Tibial artery (tissue), 4 donors: ENCODE results near the gene TMEM247.
"Not testable (repeated sequence)": the region's sequence is repeated elsewhere in the genome, so short reads cannot be mapped to it uniquely, and the experiment has no call there.

Source experiments
- DNase-seq, 2 donors: peaks; one replicate each; pipeline ENCODE4 v3.0.0-alpha.2; 2019
- H3K27ac ChIP-seq, 2 donors: fragments of 200-600 bp; sonication (generic) in 1 of 2; 1 replicate in 1 of 2; 2 replicates in 1 of 2; pipeline ENCODE4 v1.5.1; 2018 to 2019; ENCODE audit warnings: mild to moderate bottlenecking in 1 of 2
- H3K27me3 ChIP-seq, 2 donors: fragments of 200-600 bp; sonication (generic) in 1 of 2; one replicate each; pipeline versions ENCODE4 v1.5.1 to v1.6.0; 2016 to 2019
- H3K36me3 ChIP-seq, 3 donors: fragments of 200-600 bp; sonication (generic) in 2 of 3; one replicate each; pipeline ENCODE4 v1.5.1; 2016 to 2019; ENCODE audit warnings: mild to moderate bottlenecking in 2 of 3
- H3K4me1 ChIP-seq, 4 donors: fragments of 200-600 bp; sonication (generic) in 2 of 4; 1 replicate in 3 of 4; 2 replicates in 1 of 4; pipeline ENCODE4 v1.5.1; 2016 to 2019
- H3K4me3 ChIP-seq, 2 donors: fragments of 200-600 bp; sonication (generic) in 1 of 2; 1 replicate in 1 of 2; 2 replicates in 1 of 2; pipeline ENCODE4 v1.5.1; 2018 to 2019; ENCODE audit warnings: mild to moderate bottlenecking in 2 of 2
- H3K9me3 ChIP-seq, 3 donors: fragments of 200-600 bp; sonication (generic) in 1 of 3; one replicate each; pipeline ENCODE4 v1.5.1; 2016 to 2019
- CTCF ChIP-seq, 2 experiments: fragments of 200-600 bp in 1 of 2; fragments of 450-650 bp in 1 of 2; IDR thresholded peaks; one replicate each; pipeline ENCODE4 v1.5.1; 2017 to 2019; ENCODE audit warnings: antibody characterized with exemption in 2 of 2, mild to moderate bottlenecking in 1 of 2, moderate library complexity in 1 of 2
- intact Hi-C: fragments of 100-400 bp; cut with DNase I; formaldehyde crosslinking; loops from one replicate; pipeline ENCODE4 v1.15.0; 2023; ENCODE audit warnings: low total_unique reads

The TMEM247 gene

GRCh38 chr2:46471697-46472096 lies 7.7 kb upstream of the TMEM247 start:
- Histone ChIP-seq H3K4me3 (no peak overlapping the region), H3K36me3 (no peaks in the 10 kb centered on the region), H3K27me3 (no peaks in the 10 kb centered on the region), H3K9me3 (no peaks in the 10 kb centered on the region), H3K4me1 (no peaks in the 10 kb centered on the region), H3K27ac (no peak overlapping the region)
- intact Hi-C loops: no loop called here
- TF ChIP-seq CTCF (IDR thresholded peaks at IDR 0.05): no peak
- no peak for DNase-seq

GRCh38 chr2:46472165-46472564 lies 7.2 kb upstream of the TMEM247 start:
- DNase-seq, intact Hi-C loops, H3K4me1 ChIP-seq, H3K27ac ChIP-seq, H3K4me3 ChIP-seq, H3K27me3 ChIP-seq, H3K36me3 ChIP-seq, H3K9me3 ChIP-seq: not testable (repeated sequence)

GRCh38 chr2:46477462-46477861 lies 1.9 kb upstream of the TMEM247 start:
- H3K9me3 ChIP-seq, H3K36me3 ChIP-seq, H3K27me3 ChIP-seq, H3K27ac ChIP-seq, H3K4me3 ChIP-seq, intact Hi-C loops, H3K4me1 ChIP-seq, DNase-seq: not testable (repeated sequence)

- Histone ChIP-seq H3K4me1 (no peaks in the 10 kb centered on the region), H3K4me3 (no peak overlapping the region), H3K9me3 (no peaks in the 10 kb centered on the region), H3K27ac (no peak overlapping the region), H3K36me3 (no peaks in the 10 kb centered on the region), H3K27me3 (peaks cover 0 to 5% of the 10 kb centered on the region in 2 donors)
- DNase-seq: no peak
- no peak for TF ChIP-seq CTCF (IDR thresholded peaks at IDR 0.05)
- intact Hi-C loops: no loop called here
Observed at GRCh38 chr2:46477925-46478324, 1.4 kb upstream of the TMEM247 start.

- intact Hi-C loops: no loop called here
- DNase-seq: no peak
- Histone ChIP-seq H3K36me3 (no peaks in the 10 kb centered on the region), H3K4me1 (no peaks in the 10 kb centered on the region), H3K4me3 (no peak overlapping the region), H3K9me3 (no peaks in the 10 kb centered on the region), H3K27ac (no peak overlapping the region), H3K27me3 (peaks cover 0 to 5% of the 10 kb centered on the region in 2 donors)
- no peak for TF ChIP-seq CTCF (IDR thresholded peaks at IDR 0.05)
Observed at GRCh38 chr2:46480562-46480961, 1.2 kb downstream of the TMEM247 start.

- intact Hi-C loops: no loop called here
- no peak for TF ChIP-seq CTCF (IDR thresholded peaks at IDR 0.05)
Observed at GRCh38 chr2:46481198-46482193, 2.1 kb downstream of the TMEM247 start.

More at GRCh38 chr2:46481198-46482193, 2.1 kb downstream of the TMEM247 start:
- no peaks in the 10 kb centered on the region for H3K36me3 ChIP-seq
- H3K4me3 ChIP-seq: no peak overlapping the region
- no peaks in the 10 kb centered on the region for H3K9me3 ChIP-seq
- no peak for DNase-seq
- H3K27me3 ChIP-seq: peaks cover 0 to 5% of the 10 kb centered on the region in 2 donors
- no peaks in the 10 kb centered on the region for H3K4me1 ChIP-seq
- no peak overlapping the region for H3K27ac ChIP-seq
